AML-193 (cell line): ENCODE measurements around the gene ARID5A.
"Not testable (repeated sequence)": the region's sequence is repeated elsewhere in the genome, so short reads cannot be mapped to it uniquely, and the experiment has no call there.

Experiments
- DNase-seq, 2 experiments: peaks; one replicate each; lab custom pipeline; 2025; lab: John Stamatoyannopoulos, UW

ARID5A gene

DNA sequence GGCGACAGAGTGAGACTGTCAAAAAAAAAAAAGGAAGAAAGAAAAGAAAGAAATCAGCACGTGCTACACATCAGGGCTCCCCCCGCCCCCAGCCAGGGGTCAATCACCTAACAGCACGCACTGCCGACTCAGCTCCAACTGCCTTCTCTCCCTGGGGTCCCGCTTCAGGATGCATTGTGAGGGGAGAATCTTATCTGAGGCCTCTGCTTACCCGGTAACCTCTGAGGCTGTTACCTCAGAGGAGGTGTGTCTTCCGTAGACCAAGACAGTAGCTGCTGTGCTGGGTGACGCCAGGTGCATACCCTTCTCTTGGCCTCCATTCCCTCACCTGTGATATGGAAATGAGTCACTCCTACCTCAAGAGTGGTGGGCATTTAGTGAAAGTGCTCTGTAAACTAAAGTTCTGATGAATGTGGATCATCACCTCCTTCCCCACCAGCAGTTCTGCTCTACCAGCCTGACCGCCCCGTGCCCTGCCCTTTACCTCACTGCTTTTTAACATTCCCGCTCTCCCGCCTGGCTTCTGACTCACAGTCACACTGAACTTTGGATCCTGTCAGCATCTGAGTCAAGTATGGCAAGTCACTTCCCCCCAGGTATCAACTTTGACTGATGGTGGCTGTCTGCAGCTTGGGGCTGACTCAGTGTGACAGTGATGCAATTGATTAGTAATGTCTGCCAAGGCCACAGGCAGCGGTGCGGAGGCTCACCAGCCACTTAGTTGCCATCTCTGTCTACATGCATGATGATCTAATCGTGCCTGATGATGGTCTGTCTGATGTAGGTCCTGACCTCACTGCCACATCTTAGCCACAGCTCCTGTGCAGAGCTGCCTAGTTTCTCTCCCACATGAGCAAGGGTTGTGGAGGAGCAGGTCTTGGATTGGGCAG, 20.1 kb downstream of the ARID5A start:
- DNase-seq: no peak

DNA sequence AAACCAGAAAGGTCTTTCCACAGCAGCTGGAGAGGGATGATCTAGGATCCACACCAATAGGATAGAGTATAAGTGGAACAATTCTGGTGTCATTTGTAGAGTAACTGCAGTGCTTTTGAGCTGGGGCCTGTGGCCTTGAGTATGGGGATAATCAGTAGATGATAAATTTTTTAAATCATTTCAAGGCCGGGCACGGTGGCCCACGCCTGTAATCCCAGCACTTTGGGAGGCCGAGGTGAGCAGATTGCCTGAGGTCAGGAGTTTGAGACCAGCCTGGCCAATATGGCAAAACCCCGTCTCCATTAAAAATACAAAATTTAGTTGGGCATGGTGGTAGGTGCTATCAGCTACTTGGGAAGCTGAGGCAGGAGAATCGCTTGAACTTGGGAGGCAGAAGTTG, 20.9 kb downstream of the ARID5A start:
- not testable (repeated sequence) for DNase-seq

DNA sequence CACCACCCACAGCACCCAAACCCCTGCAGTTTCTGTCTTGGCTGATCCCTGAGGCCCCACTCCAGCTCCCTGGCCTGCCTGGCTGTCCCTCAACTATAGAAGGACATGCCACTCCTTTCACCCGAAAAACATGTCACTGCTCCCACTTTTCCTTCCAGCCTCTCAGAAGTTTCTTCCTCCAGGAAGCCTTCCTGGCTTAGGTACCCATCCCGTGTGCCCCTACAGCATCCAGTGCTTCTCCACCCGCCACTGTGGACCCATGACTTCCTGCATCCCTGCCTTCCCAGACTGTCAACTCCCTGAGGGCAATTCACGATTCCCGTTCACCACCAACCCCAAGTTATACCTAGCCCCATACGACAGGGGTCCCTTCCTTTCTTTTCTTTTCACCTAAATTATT, 21.5 kb downstream of the ARID5A start:
- DNase-seq: no peak

DNA sequence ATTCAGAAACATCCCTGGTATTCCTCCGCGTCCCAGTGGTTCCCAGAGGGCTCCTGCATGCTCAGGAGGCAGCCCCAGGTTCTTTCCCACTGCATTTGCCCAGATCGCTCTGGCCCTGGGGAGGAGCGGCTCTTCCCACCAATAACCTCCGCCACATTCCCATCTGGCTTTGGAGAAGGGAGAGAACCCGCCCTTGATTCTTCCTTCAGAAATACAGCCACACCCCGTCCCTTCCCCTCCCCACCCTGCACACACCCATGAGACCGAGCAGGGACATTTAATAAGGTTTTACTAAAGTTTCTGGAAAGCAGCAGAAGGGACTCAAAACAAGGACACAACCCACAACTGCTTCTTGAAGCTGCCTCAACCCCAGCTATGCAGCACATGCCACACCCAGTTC, 21.9 kb downstream of the ARID5A start:
- no peak for DNase-seq

DNA sequence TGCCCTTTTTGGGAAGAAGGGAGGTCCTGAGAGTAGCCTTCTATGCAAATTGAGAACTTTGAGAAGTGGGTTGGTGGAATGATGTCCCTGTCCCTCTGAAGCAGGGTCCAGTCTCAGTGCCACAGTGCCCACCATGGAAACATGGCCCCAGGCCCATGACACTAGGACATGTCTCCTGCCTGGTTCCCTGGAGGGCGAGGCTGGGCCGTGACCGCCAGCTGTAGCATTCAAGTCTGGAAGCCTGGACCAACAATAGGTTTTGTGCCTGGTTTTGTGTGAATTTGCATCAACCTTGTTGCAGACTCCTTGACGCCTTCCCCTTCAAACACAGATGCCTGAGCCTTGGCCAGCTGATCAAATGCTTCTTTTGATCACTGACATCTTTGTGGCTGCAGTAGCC, 27.5 kb downstream of the ARID5A start:
- DNase-seq: no peak

DNA sequence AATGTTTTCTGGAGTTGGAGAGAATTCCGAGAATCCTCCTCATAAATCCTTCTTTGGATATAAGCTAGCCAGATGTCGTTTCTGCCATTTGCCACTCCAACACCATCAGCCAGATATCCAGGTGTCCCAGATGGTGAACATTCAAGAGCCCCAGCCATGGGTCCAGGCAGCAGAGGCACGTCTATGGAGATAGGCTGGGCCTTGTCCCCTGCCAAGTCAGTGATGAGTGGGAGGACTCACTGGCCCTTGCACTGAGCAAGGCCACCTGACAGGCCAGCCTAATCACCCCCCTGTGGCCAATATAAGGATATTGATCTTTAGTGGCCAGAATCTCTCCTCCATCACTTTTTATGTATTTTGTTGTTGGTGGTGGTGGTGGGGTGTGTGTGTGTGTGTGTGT, 28.0 kb downstream of the ARID5A start:
- no peak for DNase-seq

DNA sequence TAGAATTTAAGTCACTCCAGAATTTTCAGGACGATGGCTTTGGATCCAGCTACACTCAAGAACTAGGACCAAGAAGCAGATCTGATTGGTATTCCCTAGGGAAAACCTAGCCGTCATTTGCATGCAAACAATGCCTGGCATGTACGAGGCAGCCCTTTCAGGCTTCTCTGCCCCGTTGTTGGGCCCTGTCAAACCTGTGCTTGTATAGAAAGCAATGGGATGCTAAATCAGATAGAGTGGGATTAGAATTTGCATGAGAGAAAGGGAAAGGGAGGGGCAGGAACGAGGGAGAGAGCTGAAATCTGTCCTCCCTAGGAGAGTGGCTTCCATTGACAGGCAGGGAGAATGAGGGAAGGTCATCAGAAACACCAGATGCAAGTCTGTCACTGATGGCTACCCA, 28.6 kb downstream of the ARID5A start:
- DNase-seq: no peak

DNA sequence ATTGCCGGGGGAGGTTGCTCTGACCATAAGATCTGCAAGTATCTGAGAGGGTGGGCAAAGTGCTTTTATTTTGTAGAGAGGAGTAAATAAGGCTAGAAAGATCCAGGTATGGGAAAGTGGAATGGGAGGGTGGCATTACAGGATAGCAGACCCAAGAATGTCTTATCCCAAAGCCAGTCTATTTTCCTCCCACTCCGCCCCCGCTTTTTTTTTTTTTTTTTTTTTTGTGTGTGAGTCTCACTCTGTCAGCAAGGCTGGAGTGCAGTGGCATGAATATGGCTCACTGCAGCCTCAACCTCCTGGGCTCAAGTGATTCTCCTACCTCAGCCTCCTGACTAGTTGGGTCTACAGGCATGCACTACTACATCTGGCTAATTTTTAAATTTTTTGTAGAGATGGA, 31.5 kb downstream of the ARID5A start:
- DNase-seq: no peak

DNA sequence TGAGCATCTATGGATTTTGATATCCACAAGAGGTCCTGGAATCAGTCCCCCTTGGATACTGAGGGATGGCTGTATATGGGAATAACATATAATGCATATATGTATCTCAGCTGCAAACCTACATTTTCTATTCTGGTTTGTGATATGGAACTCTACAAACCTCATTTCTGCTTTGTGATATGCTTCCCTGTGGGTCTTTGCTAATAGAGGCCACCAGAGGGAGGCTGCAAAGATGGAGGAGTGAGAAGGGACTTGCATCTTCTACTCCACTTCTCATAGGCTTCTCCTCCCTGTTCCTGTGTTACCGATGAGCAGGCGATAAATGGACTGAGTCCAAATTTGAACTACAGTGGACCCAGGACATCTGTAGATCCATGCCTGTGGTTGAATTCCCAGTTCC, 37.8 kb downstream of the ARID5A start:
- DNase-seq: no peak

DNA sequence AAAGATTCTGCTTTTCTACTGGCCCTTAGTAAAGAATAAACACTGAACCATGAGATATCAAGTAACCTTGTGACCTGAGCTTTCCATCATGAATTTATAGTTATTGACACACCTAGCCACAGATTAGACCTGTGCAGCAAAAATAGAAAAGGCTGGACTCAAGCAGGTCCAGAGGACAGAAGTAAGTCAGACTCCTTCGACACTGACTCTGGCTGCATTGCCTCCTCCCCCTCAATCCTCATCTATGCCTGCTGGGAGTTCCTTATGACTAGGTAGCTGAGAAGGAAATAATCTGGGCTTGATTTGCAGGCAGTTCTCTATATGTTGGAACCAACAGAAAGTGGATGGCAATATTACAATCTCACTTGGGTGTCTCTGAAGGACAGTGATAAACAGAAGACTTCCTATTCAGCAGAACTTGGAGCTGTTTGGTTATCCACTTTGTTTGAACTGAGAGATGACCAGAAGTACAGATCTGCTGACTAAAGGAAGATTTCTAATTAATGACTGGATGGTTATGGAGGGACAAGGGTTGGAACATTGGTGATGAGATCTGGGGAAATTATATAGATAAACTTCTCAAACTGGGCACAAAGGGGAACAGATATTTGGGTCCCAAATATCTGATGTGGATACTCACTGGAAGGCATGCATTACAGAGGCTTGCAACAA, 39.4 kb downstream of the ARID5A start:
- DNase-seq: no peak

DNA sequence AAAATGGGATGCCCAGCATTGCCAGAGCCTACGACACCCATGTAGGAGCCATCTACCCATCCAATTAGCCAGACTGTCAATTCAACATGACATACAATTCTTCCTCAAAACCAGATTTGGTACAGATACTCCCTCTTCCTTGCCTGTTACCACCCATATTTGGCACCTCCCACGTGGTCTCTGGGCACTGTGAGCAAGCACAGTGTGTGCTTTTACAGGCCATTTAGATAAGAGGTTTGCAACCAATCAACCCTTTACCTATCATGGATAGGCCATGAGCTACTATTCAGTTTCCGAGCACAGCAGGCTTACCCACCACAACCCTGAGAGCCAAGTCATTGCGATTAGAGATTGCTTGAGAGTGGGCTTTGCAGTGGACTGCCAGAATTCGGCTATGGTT, 40.9 kb downstream of the ARID5A start:
- DNase-seq: no peak

DNA sequence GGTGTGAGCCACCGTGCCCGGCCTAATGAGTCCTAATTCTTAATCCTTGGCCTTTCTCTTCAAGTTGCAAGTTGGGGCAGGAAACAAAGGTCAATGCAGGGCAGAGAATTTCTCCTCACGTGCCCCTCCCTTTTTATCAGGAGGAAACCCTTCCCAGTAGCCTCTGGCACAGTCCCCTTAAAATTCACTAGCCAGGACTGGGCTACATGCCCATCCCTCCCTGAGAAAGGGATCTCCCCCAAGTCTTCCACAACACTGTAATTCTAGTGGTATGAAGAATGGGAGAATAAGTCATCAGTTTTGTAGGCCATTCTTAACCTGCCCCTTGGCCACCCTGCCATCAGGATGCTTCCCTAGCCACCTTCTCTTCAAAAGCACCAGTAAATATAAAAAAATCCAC, 42.2 kb downstream of the ARID5A start:
- no peak for DNase-seq

DNA sequence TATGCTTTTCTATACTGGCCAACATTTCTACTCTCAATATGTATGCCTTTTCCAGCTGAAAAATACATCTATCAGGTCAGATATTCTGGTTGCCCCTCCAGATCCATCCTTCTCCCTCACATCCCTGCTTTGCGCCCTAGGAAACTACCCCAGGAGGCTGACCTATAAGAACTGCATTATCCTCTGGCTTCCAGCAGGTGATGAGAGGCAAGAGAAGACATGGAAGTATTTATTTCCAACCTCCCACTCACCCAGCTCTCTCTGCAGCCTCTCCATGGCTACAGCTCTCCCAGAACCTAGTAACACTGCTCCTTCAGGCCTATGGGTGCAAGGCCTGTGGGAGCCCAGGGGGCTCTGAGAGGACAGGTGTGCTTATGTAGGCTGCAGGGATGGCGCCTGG, 42.9 kb downstream of the ARID5A start:
- DNase-seq: no peak

DNA sequence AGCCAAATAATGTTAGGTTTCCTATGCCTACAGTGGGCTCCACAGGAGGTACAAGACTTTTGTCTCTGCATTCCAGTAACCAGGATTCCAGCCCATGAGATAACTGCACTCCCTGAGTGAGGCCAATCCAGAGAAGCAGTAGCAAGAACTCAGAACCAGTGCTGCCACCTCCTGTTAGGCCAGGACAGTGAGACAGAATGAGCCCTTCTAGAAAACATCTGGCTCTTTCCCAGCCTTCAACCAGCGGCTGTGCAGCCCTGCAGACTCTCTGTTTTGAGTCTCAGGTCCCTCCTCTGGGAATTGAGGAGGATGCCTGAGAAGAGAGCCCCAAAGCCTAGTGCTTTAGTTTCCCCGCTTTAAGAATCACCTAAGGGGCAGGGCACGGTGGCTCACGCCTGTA, 44.2 kb downstream of the ARID5A start:
- DNase-seq: no peak

DNA sequence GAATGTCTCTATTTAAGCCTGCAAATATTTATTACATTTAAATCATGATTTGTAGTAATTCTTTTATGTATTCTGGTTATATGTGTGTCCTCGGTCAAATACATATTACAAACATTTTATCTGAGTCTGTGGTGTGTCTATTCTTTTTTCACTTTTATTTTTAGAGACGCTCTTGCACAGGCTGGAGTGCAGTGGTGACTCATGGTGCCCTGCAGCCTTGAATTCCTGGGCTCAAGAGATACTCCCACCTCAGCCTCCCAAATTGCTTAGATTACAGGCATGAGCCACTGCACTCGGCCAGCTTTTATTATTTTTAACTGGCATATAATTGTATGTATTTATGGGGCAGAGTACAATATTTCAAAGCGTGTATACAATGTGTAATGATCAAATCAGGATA, 47.5 kb downstream of the ARID5A start:
- no peak for DNase-seq

DNA sequence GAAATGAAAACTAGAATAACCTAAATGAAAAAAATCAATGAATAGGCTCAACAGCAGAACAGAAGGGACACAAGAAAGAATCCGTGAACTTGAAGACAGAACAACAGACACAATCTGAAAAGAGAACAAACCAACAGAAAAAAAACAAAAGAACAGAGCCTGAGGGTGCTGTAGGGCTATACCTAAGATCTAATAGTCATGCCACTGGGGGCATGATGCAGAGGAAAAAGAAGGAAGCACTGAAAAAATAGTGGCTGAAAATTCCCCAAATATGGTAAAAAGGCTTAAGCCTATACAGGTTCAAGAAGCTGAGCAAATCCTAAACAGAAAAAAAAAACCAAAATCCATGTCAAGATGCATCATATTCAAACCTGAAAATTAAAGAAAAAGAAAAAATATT, 51.3 kb downstream of the ARID5A start:
- no peak for DNase-seq

DNA sequence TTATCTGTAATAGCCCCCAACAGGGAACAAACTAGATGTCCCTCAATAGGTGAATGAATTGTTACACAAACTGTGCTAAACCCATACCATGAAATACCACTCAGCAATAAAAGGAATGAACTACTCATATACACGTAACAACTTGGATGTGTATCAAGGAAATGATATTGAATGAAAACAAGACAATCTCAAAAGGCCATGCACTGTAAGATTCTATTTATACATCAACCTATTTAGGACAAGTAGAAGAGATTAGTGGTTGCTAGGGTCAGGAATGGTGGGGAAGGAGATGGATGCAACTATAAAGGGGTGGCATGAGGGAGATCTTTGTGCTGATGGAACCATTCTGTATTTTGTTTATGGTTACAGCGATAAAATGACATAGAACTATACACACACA, 54.5 kb downstream of the ARID5A start:
- no peak for DNase-seq

DNA sequence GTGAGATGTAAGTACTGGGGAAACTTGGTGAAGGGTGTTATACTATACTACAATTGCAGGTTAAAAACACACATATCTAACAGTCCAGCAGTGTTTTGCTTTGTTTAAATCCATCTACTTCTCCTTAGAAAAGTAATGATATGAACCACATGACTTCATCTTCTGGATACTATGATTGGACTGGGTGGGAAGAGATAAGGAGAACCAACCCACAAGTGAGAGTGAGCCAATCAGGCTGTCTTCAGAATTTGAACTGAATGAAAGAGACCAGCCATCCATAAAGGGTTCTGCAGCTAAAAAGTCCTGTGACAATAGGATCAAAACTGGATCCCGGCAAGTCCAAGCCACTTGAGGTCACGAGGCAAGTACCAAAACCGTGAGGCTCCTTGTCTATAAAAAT, 54.9 kb downstream of the ARID5A start:
- DNase-seq: no peak

DNA sequence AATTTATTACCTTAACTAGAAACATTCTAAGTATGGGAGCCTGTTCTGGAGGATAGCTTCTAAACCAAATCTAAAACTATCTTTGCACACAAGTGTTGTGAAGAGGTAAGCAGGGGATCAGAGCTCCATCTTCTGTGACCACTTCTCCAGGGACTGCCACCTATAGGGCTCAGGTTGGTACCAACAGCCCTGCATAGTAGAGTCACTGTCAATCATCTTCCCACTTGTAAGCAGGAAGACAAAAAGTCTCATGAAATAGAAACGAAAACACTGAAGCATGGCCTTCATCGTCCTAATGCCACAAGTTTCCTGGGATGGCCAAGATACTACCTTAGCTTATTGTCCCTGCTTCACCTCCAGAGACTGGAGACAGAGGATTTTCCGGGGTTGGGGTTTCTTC, 57.7 kb downstream of the ARID5A start:
- no peak for DNase-seq

DNA sequence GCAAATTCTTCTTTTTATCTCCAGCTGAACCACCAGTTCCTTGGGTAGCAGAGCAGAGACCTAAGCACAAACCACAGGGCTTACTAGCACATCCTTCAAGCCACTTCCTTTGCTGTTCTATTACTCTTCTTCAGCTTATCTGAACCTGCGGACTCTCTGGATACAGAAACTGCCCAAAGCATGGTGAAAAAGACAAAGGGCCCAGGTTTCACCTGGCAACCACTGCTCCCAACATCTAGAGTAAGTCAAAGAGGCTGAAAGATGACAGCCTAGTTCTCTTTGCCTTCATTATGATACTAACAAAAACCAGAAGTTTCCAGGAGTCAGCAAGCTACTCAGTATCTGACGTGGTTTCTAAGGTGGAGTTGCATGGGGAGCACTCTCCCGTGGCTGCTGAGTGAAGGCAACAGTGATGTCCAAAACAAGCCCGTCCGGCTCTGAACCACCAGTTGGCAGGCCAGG, 58.2 kb downstream of the ARID5A start:
- no peak for DNase-seq

DNA sequence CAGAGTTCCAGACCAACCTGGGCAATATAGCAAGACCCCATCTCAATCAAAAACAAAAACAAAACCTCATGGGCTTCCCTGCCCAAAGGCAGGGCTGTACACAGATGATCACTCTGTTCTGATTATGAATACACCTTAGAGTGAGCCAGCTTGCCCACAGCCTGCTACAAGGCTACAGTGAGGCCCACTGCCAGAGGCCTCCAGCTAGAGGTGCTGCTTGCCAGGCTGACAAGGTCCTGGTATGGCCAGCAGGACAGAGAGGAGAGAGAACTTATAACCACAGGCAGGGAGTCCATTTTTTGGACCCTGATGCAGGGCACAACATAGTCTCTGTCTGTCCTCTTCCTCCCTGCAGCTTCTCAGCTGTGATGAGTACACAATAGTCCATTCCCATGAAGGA, 60.0 kb downstream of the ARID5A start:
- no peak for DNase-seq

DNA sequence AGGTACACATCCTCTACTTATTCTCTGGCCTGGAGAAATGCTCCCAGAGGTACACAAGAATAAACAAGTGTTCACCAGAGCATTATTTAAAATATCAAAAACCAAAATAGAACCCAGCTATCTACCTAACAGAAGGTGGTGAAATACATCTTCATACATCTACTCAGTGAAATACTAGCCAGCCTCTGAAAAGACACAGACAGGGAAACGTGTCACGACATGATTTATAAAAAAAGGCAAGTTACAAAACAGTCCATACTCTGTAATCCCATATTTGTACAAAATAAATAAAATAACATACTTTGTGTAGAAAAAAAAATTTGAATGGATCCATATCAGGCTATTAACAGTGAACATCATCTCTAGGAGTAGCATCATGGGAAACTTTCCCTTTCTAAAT, 63.4 kb downstream of the ARID5A start:
- DNase-seq: no peak
